HEK293T (cell line): ENCODE measurements around the gene ACBD6.

Experiments used
- BHLHE40 ChIP-seq: fragments of 450-650 bp; IDR thresholded peaks from 2 replicates; pipeline ENCODE4 v1.6.1; 2016; ENCODE audit warnings: mild to moderate bottlenecking, moderate library complexity, borderline replicate concordance
- CTBP1 ChIP-seq: fragments of 450-650 bp; IDR thresholded peaks from 2 replicates; pipeline ENCODE4 v1.6.1; 2016; ENCODE audit warnings: borderline replicate concordance
- ELF4 ChIP-seq: fragments of 450-650 bp; IDR thresholded peaks from 2 replicates; pipeline ENCODE4 v1.6.1; 2017; ENCODE audit warnings: antibody characterized with exemption
- FOXK2 ChIP-seq: fragments of 450-650 bp; IDR thresholded peaks from 2 replicates; pipeline ENCODE4 v1.6.1; 2016; ENCODE audit warnings: mild to moderate bottlenecking
- FOXM1 ChIP-seq: fragments of 450-650 bp; IDR thresholded peaks from 2 replicates; pipeline ENCODE4 v1.6.1; 2017; ENCODE audit warnings: mild to moderate bottlenecking, borderline replicate concordance
- LEF1 ChIP-seq: fragments of 450-650 bp; IDR thresholded peaks from 2 replicates; pipeline ENCODE4 v1.6.1; 2017; ENCODE audit warnings: mild to moderate bottlenecking, borderline replicate concordance
- SP1 ChIP-seq: fragments of 450-650 bp; IDR thresholded peaks from 2 replicates; pipeline ENCODE4 v1.6.1; 2017
- SUZ12 ChIP-seq: fragments of 450-650 bp; IDR thresholded peaks from 2 replicates; pipeline ENCODE4 v1.6.1; 2016; ENCODE audit warnings: mild to moderate bottlenecking
- TARDBP ChIP-seq: fragments of 450-650 bp; IDR thresholded peaks from 2 replicates; pipeline ENCODE4 v1.6.1; 2016
- TF ChIP-seq, protein P1 (sequence below): fragments of 450-650 bp; IDR thresholded peaks from 2 replicates; pipeline ENCODE4 v1.6.1; 2016

DNA sequence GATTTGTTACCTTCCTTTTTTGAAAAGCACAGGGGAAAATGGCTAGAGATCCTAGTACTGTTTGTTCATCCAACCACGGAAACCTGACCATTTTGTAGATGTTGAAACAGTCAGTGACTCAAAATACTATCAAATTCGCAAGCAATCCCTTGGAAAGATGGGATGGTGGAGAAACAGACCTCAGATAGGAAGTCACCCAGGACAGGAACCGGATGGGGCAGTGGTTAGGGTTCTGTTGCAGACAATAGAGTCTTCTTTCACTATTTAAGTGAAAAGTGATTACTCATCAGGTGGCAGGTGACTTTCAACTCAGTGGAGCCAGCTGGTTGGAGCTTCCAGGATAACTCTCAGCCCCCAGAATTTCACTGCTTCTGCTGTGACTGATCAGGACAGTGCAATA, 255.3 kb downstream of the ACBD6 start:
- TF ChIP-seq FOXK2 = no peak
- no peak for TF ChIP-seq LEF1
- TF ChIP-seq, protein P1, sequence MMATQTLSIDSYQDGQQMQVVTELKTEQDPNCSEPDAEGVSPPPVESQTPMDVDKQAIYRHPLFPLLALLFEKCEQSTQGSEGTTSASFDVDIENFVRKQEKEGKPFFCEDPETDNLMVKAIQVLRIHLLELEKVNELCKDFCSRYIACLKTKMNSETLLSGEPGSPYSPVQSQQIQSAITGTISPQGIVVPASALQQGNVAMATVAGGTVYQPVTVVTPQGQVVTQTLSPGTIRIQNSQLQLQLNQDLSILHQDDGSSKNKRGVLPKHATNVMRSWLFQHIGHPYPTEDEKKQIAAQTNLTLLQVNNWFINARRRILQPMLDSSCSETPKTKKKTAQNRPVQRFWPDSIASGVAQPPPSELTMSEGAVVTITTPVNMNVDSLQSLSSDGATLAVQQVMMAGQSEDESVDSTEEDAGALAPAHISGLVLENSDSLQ = no peak
- TF ChIP-seq SP1 = no peak
- no peak for TF ChIP-seq CTBP1
- no peak for TF ChIP-seq TARDBP
- no peak for TF ChIP-seq ELF4
- no peak for TF ChIP-seq SUZ12
- no peak for TF ChIP-seq FOXM1
- TF ChIP-seq BHLHE40 = no peak
